ENCODE data around the gene S100A5.

The S100A5 gene

DNA sequence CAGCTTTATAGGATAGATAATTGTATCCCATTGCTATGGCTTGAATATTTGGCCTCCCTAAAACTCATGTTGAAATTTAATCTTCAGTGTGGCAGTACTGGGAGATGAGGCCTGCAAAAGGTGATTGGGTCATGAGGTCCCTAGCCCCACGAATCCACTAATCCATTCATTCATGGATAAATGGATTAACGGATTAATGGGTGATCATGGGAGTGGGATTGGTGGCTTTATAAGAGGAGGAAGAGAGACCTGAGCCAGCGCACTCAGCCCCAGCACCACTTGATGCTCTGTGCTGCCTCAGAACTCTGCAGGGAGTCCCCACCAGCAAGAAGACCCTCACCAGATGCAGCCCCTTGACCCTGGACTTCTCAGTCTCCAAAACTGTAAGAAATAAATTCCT is 37.0 kb downstream of the S100A5 start:
- H4K20me1 ChIP-seq (ENCODE audit: control insufficient read depth, insufficient read depth, low read depth, low read length) = no peaks in the 10 kb centered on the region
- no peaks in the 10 kb centered on the region for H3K36me3 ChIP-seq (ENCODE audit: control insufficient read depth, low read length)
- no peak overlapping the region for H3K4me2 ChIP-seq (ENCODE audit: low read length)
- no peaks in the 10 kb centered on the region for H3F3A ChIP-seq (ENCODE audit: control insufficient read depth, insufficient read depth)
- H3K9me2 ChIP-seq (replicated peaks; ENCODE audit: control insufficient read depth, low read length) = no peaks in the 10 kb centered on the region
- no peak for TF ChIP-seq EZH2phosphoT487 (IDR thresholded peaks at IDR 0.05; ENCODE audit: borderline replicate concordance, low read length)
- no peak for TF ChIP-seq CTCF (IDR thresholded peaks at IDR 0.05; ENCODE audit: low read depth, low read length, poor library complexity, severe bottlenecking)
- no peaks in the 10 kb centered on the region for H3K4me1 ChIP-seq (ENCODE audit: control insufficient read depth, low read length)
- H3K9me3 ChIP-seq (ENCODE audit: control insufficient read depth, insufficient read depth, low read length) = no peaks in the 10 kb centered on the region
- H3K27ac ChIP-seq (ENCODE audit: low read depth, low read length) = no peak overlapping the region
- H3K79me2 ChIP-seq (ENCODE audit: control insufficient read depth, low read length) = no peaks in the 10 kb centered on the region
- no peak overlapping the region for H3K4me3 ChIP-seq (ENCODE audit: low read length)
- peaks cover 14% of the 10 kb centered on the region for H3K27me3 ChIP-seq (ENCODE audit: control insufficient read depth, low read length)

DNA sequence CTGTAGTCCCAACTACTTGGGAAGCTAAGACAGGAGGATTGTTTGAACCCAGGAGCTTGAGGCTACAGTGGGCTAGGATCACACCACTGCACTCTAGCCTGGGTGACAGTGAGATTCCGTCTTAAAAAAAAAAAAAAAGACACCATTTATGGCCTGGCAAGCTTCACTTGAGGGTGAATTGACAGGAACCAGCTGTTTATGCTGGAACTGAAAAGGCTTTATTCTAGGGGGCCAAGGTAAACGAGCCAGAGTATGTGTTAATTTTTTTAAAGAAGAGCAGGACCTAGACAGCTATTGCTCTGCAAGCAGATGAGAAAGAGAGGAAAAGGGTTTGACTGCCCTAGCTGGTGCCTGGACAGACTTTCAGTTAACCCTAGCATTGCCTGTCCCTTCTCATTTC is 42.0 kb downstream of the S100A5 start:
- no peaks in the 10 kb centered on the region for H3K9me3 ChIP-seq (ENCODE audit: control insufficient read depth, insufficient read depth, low read length)
- peaks cover 5% of the 10 kb centered on the region for H3K4me1 ChIP-seq (ENCODE audit: control insufficient read depth, low read length)
- H3K27ac ChIP-seq (ENCODE audit: low read depth, low read length) = no peak overlapping the region
- no peak overlapping the region for H3K4me3 ChIP-seq (ENCODE audit: low read length)
- no peaks in the 10 kb centered on the region for H3K9me2 ChIP-seq (replicated peaks; ENCODE audit: control insufficient read depth, low read length)
- no peaks in the 10 kb centered on the region for H3F3A ChIP-seq (ENCODE audit: control insufficient read depth, insufficient read depth)
- H3K36me3 ChIP-seq (ENCODE audit: control insufficient read depth, low read length) = no peaks in the 10 kb centered on the region
- no peak overlapping the region for H3K4me2 ChIP-seq (ENCODE audit: low read length)
- H3K79me2 ChIP-seq (ENCODE audit: control insufficient read depth, low read length) = no peaks in the 10 kb centered on the region
- no peaks in the 10 kb centered on the region for H4K20me1 ChIP-seq (ENCODE audit: control insufficient read depth, insufficient read depth, low read depth, low read length)
- peaks cover 17% of the 10 kb centered on the region for H3K27me3 ChIP-seq (ENCODE audit: control insufficient read depth, low read length)
- TF ChIP-seq EZH2phosphoT487 (IDR thresholded peaks at IDR 0.05; ENCODE audit: borderline replicate concordance, low read length) (no peak), CTCF (IDR thresholded peaks at IDR 0.05; ENCODE audit: low read depth, low read length, poor library complexity, severe bottlenecking) (no peak)

- H3K4me3 ChIP-seq (ENCODE audit: low read length) = no peak overlapping the region
- no peak for TF ChIP-seq CTCF (IDR thresholded peaks at IDR 0.05; ENCODE audit: low read depth, low read length, poor library complexity, severe bottlenecking)
- TF ChIP-seq EZH2phosphoT487 (IDR thresholded peaks at IDR 0.05; ENCODE audit: borderline replicate concordance, low read length) = no peak
- no peaks in the 10 kb centered on the region for H4K20me1 ChIP-seq (ENCODE audit: control insufficient read depth, insufficient read depth, low read depth, low read length)
- H3K79me2 ChIP-seq (ENCODE audit: control insufficient read depth, low read length) = no peaks in the 10 kb centered on the region
- H3K4me1 ChIP-seq (ENCODE audit: control insufficient read depth, low read length) = peaks cover 5% of the 10 kb centered on the region
- no peaks in the 10 kb centered on the region for H3K9me2 ChIP-seq (replicated peaks; ENCODE audit: control insufficient read depth, low read length)
- H3K9me3 ChIP-seq (ENCODE audit: control insufficient read depth, insufficient read depth, low read length) = no peaks in the 10 kb centered on the region
- H3K4me2 ChIP-seq (ENCODE audit: low read length) = no peak overlapping the region
- no peaks in the 10 kb centered on the region for H3F3A ChIP-seq (ENCODE audit: control insufficient read depth, insufficient read depth)
- H3K27ac ChIP-seq (ENCODE audit: low read depth, low read length) = no peak overlapping the region
- H3K27me3 ChIP-seq (ENCODE audit: control insufficient read depth, low read length) = peaks cover 17% of the 10 kb centered on the region
- H3K36me3 ChIP-seq (ENCODE audit: control insufficient read depth, low read length) = no peaks in the 10 kb centered on the region
Measured at GRCh38 chr1:153495536-153495935, 45.2 kb downstream of the S100A5 start.

Data from DOHH2 (cell line).